GM23338 (cell line): ENCODE measurements around the gene GPR146. TPM values are rescaled to one million over a fixed set of nuclear protein-coding genes. Genes with fewer than 3 reads are reported as not detected.

Experiments used
- ATAC-seq: fragments of 200-7000 bp; cut with Tn5 transposase; 3 replicates; pipeline ENCODE4 v1.9.1; 2020
- DNase-seq: peaks from one replicate; pipeline ENCODE4 v3.0.0-alpha.2; 2015; ENCODE audit warnings: low spot score
- H2AFZ ChIP-seq: fragments of 200-600 bp; sonication (generic); 2 replicates; pipeline ENCODE4 v1.8.0; 2016; ENCODE audit warnings: antibody characterized with exemption, mild to moderate bottlenecking, moderate library complexity
- H3F3A ChIP-seq: fragments of 200-600 bp; sonication (generic); replicated peaks from 2 replicates; pipeline ENCODE4 v1.8.0; 2017; ENCODE audit warnings: antibody characterized with exemption, mixed run types, low read depth
- H3K27ac ChIP-seq: fragments of 200-600 bp; sonication (generic); 2 replicates; pipeline ENCODE4 v1.6.1; 2016; ENCODE audit warnings: low read depth
- H3K27me3 ChIP-seq: fragments of 200-600 bp; sonication (generic); 2 replicates; pipeline ENCODE4 v1.8.0; 2016; ENCODE audit warnings: mild to moderate bottlenecking, mixed run types, moderate library complexity; ENCODE audit not compliant: insufficient read depth
- H3K36me3 ChIP-seq: fragments of 200-600 bp; sonication (generic); 2 replicates; pipeline ENCODE4 v1.8.0; 2016; ENCODE audit warnings: mild to moderate bottlenecking; ENCODE audit not compliant: insufficient read depth
- H3K4me1 ChIP-seq: fragments of 200-600 bp; sonication (generic); 2 replicates; pipeline ENCODE4 v1.8.0; 2016; ENCODE audit warnings: mild to moderate bottlenecking, moderate library complexity; ENCODE audit not compliant: insufficient read depth
- H3K4me2 ChIP-seq: fragments of 200-600 bp; sonication (generic); 2 replicates; pipeline ENCODE4 v1.7.1; 2017; ENCODE audit warnings: mixed run types
- H3K4me3 ChIP-seq: fragments of 200-600 bp; sonication (generic); 2 replicates; pipeline ENCODE4 v1.6.1; 2016; ENCODE audit warnings: mixed run types
- H3K79me2 ChIP-seq: fragments of 200-600 bp; sonication (generic); replicated peaks from 2 replicates; pipeline ENCODE4 v1.8.0; 2017; ENCODE audit warnings: mild to moderate bottlenecking; ENCODE audit not compliant: insufficient read depth
- H3K9me2 ChIP-seq: fragments of 200-600 bp; sonication (generic); 2 replicates; pipeline ENCODE4 v1.8.0; 2017; ENCODE audit not compliant: insufficient read depth
- H4K20me1 ChIP-seq: fragments of 200-600 bp; sonication (generic); replicated peaks from 2 replicates; pipeline ENCODE4 v1.8.0; 2017; ENCODE audit warnings: mild to moderate bottlenecking; ENCODE audit not compliant: insufficient read depth
- H3K27ac Mint-ChIP-seq: 2 replicates; pipeline ENCODE4 v1.8.0; 2020; ENCODE audit warnings: inconsistent platforms, mild to moderate bottlenecking, moderate library complexity, mixed read lengths
- H3K27me3 Mint-ChIP-seq: 3 replicates; pipeline ENCODE4 v1.8.0; 2022; ENCODE audit warnings: low read depth, mild to moderate bottlenecking, moderate library complexity, mixed read lengths, inconsistent platforms; ENCODE audit not compliant: insufficient read depth, poor library complexity
- H3K36me3 Mint-ChIP-seq: 3 replicates; pipeline ENCODE4 v1.8.0; 2021; ENCODE audit warnings: low read depth, mild to moderate bottlenecking, inconsistent platforms, moderate library complexity, mixed read lengths
- H3K4me1 Mint-ChIP-seq: 3 replicates; pipeline ENCODE4 v1.8.0; 2020; ENCODE audit warnings: mild to moderate bottlenecking, inconsistent platforms, mixed read lengths
- H3K4me3 Mint-ChIP-seq: 3 replicates; pipeline ENCODE4 v1.8.0; 2021; ENCODE audit warnings: moderate library complexity, mild to moderate bottlenecking, inconsistent platforms, mixed read lengths
- H3K9me3 Mint-ChIP-seq: 3 replicates; pipeline ENCODE4 v1.8.0; 2020; ENCODE audit warnings: moderate library complexity, mild to moderate bottlenecking, inconsistent platforms, mixed read lengths
- CREB1 ChIP-seq: fragments of 250-450 bp; sonication (Bioruptor Pico); IDR thresholded peaks from 2 replicates; pipeline ENCODE4 v1.5.0; 2020; ENCODE audit warnings: low read depth, mild to moderate bottlenecking, moderate library complexity
- CTCF ChIP-seq, 2 experiments: fragments of 200-600 bp in 1 of 2; sonication (generic) in 1 of 2; conservative IDR thresholded peaks; 2 replicates each; pipeline versions ENCODE4 v1.5.1 to v1.6.1; 2016 to 2017; ENCODE audit warnings: antibody characterized with exemption in 2 of 2, low read depth in 2 of 2, mild to moderate bottlenecking in 2 of 2, moderate library complexity in 1 of 2
- ETS1 ChIP-seq: IDR thresholded peaks from 2 replicates; pipeline ENCODE4 v1.6.1; 2016; ENCODE audit warnings: antibody characterized with exemption
- EZH2 ChIP-seq: fragments of 200-600 bp; sonication (generic); IDR thresholded peaks from one replicate; pipeline ENCODE4 v1.8.0; 2017; ENCODE audit warnings: antibody characterized with exemption, mild to moderate bottlenecking, low read depth; ENCODE audit not compliant: unreplicated experiment
- EZH2phosphoT487 ChIP-seq: fragments of 200-600 bp; sonication (generic); IDR thresholded peaks from one replicate; pipeline ENCODE4 v1.8.1; 2018; ENCODE audit warnings: antibody characterized with exemption; ENCODE audit not compliant: unreplicated experiment
- JUNB ChIP-seq: IDR thresholded peaks from one replicate; pipeline ENCODE4 v1.6.1; 2016; ENCODE audit warnings: antibody characterized with exemption; ENCODE audit not compliant: unreplicated experiment
- NANOG ChIP-seq: IDR thresholded peaks from 2 replicates; pipeline ENCODE4 v1.6.1; 2016; ENCODE audit warnings: antibody characterized with exemption, borderline replicate concordance
- POLR2AphosphoS5 ChIP-seq: IDR thresholded peaks from 2 replicates; pipeline ENCODE4 v1.6.1; 2016; ENCODE audit warnings: antibody characterized with exemption, low read depth
- REST ChIP-seq: IDR thresholded peaks from one replicate; pipeline ENCODE4 v1.6.1; 2018; ENCODE audit warnings: antibody characterized with exemption; ENCODE audit not compliant: unreplicated experiment
- STAT1 ChIP-seq: IDR thresholded peaks from one replicate; pipeline ENCODE4 v1.6.1; 2016; ENCODE audit warnings: antibody characterized with exemption; ENCODE audit not compliant: unreplicated experiment
- ZNF114 ChIP-seq: fragments of 250-450 bp; sonication (Bioruptor Pico); IDR thresholded peaks from 2 replicates; pipeline ENCODE4 v1.5.0; 2020; ENCODE audit warnings: mild to moderate bottlenecking, moderate library complexity
- ZNF331 ChIP-seq: fragments of 250-450 bp; sonication (Bioruptor Pico); IDR thresholded peaks from 2 replicates; pipeline ENCODE4 v1.5.0; 2020; ENCODE audit warnings: low read depth, mild to moderate bottlenecking, moderate library complexity
- ZNF462 ChIP-seq: fragments of 250-450 bp; sonication (Bioruptor Pico); IDR thresholded peaks from 2 replicates; pipeline ENCODE4 v1.5.0; 2020; ENCODE audit warnings: mild to moderate bottlenecking, moderate library complexity
- polyA plus RNA-seq: library from polyadenylated mRNA; unstranded; fragments of >200 nt; fragmentation: Nextera tagmentation; extraction: Ambion mirVana; gene quantifications from 2 replicates; pipeline ENCODE4 v1.2.1, GENCODE V29; 2016
- total RNA-seq: library from RNA; depleted of rRNA; stranded (reverse); fragments of >200 nt; shearing (Covaris generic); gene quantifications from 2 replicates; pipeline ENCODE4 v1.2.3, GENCODE V29; 2014

GPR146 gene
- total and polyA plus RNA-seq, 2 experiments from 2014 or later, result 0.28 to 0.37 TPM

- no peak for ATAC-seq
- H3K4me1 Mint-ChIP-seq, result no peaks in the 10 kb centered on the region; the same call in 2 of the 3 replicates
Observed at GRCh38 chr7:1106793-1107421, 62.6 kb downstream of the GPR146 start.

More at GRCh38 chr7:1106793-1107421, 62.6 kb downstream of the GPR146 start:
- no peak overlapping the region for H3K4me2 ChIP-seq
- no peak overlapping the region for H2AFZ ChIP-seq
- H3K4me1 ChIP-seq, result no peaks in the 10 kb centered on the region
- no peaks in the 10 kb centered on the region; the same call in none of the 2 replicates for H4K20me1 ChIP-seq
- no peaks in the 10 kb centered on the region for H3K9me2 ChIP-seq
- no peak overlapping the region for H3K27ac ChIP-seq
- no peak for DNase-seq
- Mint-ChIP-seq H3K27ac (no peak overlapping the region), H3K4me3 (no peak overlapping the region), H3K27me3 (peaks cover 4% of the 10 kb centered on the region), H3K9me3 (no peaks in the 10 kb centered on the region), H3K36me3 (no peaks in the 10 kb centered on the region; the same call in 2 of the 3 replicates)
- H3K36me3 ChIP-seq, result no peaks in the 10 kb centered on the region
- no peak overlapping the region for H3K4me3 ChIP-seq
- TF ChIP-seq CTCF (conservative IDR thresholded peaks at IDR 0.05; ENCODE audit: low read depth in 2 of 2) (no peak), POLR2AphosphoS5 (no peak), JUNB (no peak), EZH2phosphoT487 (no peak), ZNF462 (CRISPR knock-in tag) (no peak), ZNF114 (CRISPR knock-in tag) (no peak), NANOG (no peak), ETS1 (no peak), EZH2 (no peak), STAT1 (no peak), ZNF331 (no peak), REST (no peak), CREB1 (CRISPR knock-in tag) (no peak)
- H3F3A ChIP-seq, result no peaks in the 10 kb centered on the region
- H3K79me2 ChIP-seq, result peaks cover 62% of the 10 kb centered on the region
- H3K27me3 ChIP-seq, result no peaks in the 10 kb centered on the region
